ENCODE results near the gene PSMG4.

PSMG4 gene

GRCh38 chr6:3222506-3223038, 36.2 kb upstream of the PSMG4 start:
- Histone ChIP-seq H3K4me2 (ENCODE audit: low read length) (no peak overlapping the region), H4K20me1 (ENCODE audit: insufficient read depth, low read length) (no peaks in the 10 kb centered on the region), H2AFZ (ENCODE audit: low read depth, low read length) (no peak overlapping the region), H3K79me2 (ENCODE audit: low read length) (no peaks in the 10 kb centered on the region), H3K9ac (ENCODE audit: low read length) (no peak overlapping the region), H3K4me1 (ENCODE audit: low read length) (peaks cover 4% of the 10 kb centered on the region; the same call in 1 of the 2 replicates), H3K4me3 (ENCODE audit: low read length) (no peak overlapping the region), H3K27me3 (ENCODE audit: low read depth, low read length) (peaks cover 33% of the 10 kb centered on the region), H3K9me3 (ENCODE audit: insufficient read depth, low read length) (no peaks in the 10 kb centered on the region), H3K27ac (ENCODE audit: low read length) (no peak overlapping the region), H3K36me3 (replicated peaks; ENCODE audit: low read depth, low read length) (no peaks in the 10 kb centered on the region)
- TF ChIP-seq EZH2phosphoT487 (IDR thresholded peaks at IDR 0.05; ENCODE audit: low read depth) (no peak), CTCF (IDR thresholded peaks at IDR 0.05; ENCODE audit: low read depth, low read length) (no peak)

GRCh38 chr6:3226042-3226441, 32.7 kb upstream of the PSMG4 start:
- no peak overlapping the region for H2AFZ ChIP-seq (ENCODE audit: low read depth, low read length)
- H3K27me3 ChIP-seq (ENCODE audit: low read depth, low read length), result peaks cover 6% of the 10 kb centered on the region
- H3K4me3 ChIP-seq (ENCODE audit: low read length), result no peak overlapping the region
- no peak overlapping the region for H3K9ac ChIP-seq (ENCODE audit: low read length)
- no peak overlapping the region for H3K27ac ChIP-seq (ENCODE audit: low read length)
- no peaks in the 10 kb centered on the region for H3K9me3 ChIP-seq (ENCODE audit: insufficient read depth, low read length)
- H4K20me1 ChIP-seq (ENCODE audit: insufficient read depth, low read length), result no peaks in the 10 kb centered on the region
- no peak overlapping the region for H3K4me2 ChIP-seq (ENCODE audit: low read length)
- TF ChIP-seq EZH2phosphoT487 (IDR thresholded peaks at IDR 0.05; ENCODE audit: low read depth) (no peak), CTCF (IDR thresholded peaks at IDR 0.05; ENCODE audit: low read depth, low read length) (no peak)
- H3K4me1 ChIP-seq (ENCODE audit: low read length), result peaks cover 4% of the 10 kb centered on the region; the same call in 1 of the 2 replicates
- no peaks in the 10 kb centered on the region for H3K36me3 ChIP-seq (replicated peaks; ENCODE audit: low read depth, low read length)
- no peaks in the 10 kb centered on the region for H3K79me2 ChIP-seq (ENCODE audit: low read length)

- Histone ChIP-seq H3K4me1 (ENCODE audit: low read length) (no peaks in the 10 kb centered on the region), H3K4me2 (ENCODE audit: low read length) (no peak overlapping the region), H2AFZ (ENCODE audit: low read depth, low read length) (no peak overlapping the region), H3K79me2 (ENCODE audit: low read length) (no peaks in the 10 kb centered on the region), H3K36me3 (replicated peaks; ENCODE audit: low read depth, low read length) (no peaks in the 10 kb centered on the region), H3K4me3 (ENCODE audit: low read length) (no peak overlapping the region), H3K27me3 (ENCODE audit: low read depth, low read length) (0 out of 2 replicates have a peak, but pooled peaks cover 3% of the 10 kb centered on the region), H4K20me1 (ENCODE audit: insufficient read depth, low read length) (no peaks in the 10 kb centered on the region), H3K9ac (ENCODE audit: low read length) (no peak overlapping the region), H3K9me3 (ENCODE audit: insufficient read depth, low read length) (no peaks in the 10 kb centered on the region), H3K27ac (ENCODE audit: low read length) (no peak overlapping the region)
- TF ChIP-seq CTCF (IDR thresholded peaks at IDR 0.05; ENCODE audit: low read depth, low read length) (no peak), EZH2phosphoT487 (IDR thresholded peaks at IDR 0.05; ENCODE audit: low read depth) (no peak)
These were observed 32.0 kb upstream of the PSMG4 start for GRCh38 chr6:3226481-3227362.

GRCh38 chr6:3227363-3228045, 31.2 kb upstream of the PSMG4 start, which contains the start of gene TUBB2B:
TSS of gene TUBB2B (minus strand) at chr6:3227653. CDS start at chr6:3227543, 110 bp downstream.
- H3K9ac ChIP-seq (ENCODE audit: low read length), result no peak within 1 kb of the TSS
- H3K27me3 ChIP-seq (ENCODE audit: low read depth, low read length), result 0 out of 2 replicates have a peak, but pooled peaks cover 3% of the 10 kb centered on the region
- H3K27ac ChIP-seq (ENCODE audit: low read length), result no peak within 1 kb of the TSS

More at GRCh38 chr6:3227363-3228045, 31.2 kb upstream of the PSMG4 start, which contains the start of gene TUBB2B:
- Histone ChIP-seq H2AFZ (ENCODE audit: low read depth, low read length) (no peak within 1 kb of the TSS), H3K4me1 (ENCODE audit: low read length) (no peaks in the 10 kb centered on the region), H3K4me2 (ENCODE audit: low read length) (no peak within 1 kb of the TSS), H3K36me3 (replicated peaks; ENCODE audit: low read depth, low read length) (no peaks in the 10 kb centered on the region), H3K79me2 (ENCODE audit: low read length) (no peaks in the 10 kb centered on the region), H3K9me3 (ENCODE audit: insufficient read depth, low read length) (no peaks in the 10 kb centered on the region), H3K4me3 (ENCODE audit: low read length) (no peak within 1 kb of the TSS), H4K20me1 (ENCODE audit: insufficient read depth, low read length) (no peaks in the 10 kb centered on the region)
- TF ChIP-seq CTCF (IDR thresholded peaks at IDR 0.05; ENCODE audit: low read depth, low read length) (no peak), EZH2phosphoT487 (IDR thresholded peaks at IDR 0.05; ENCODE audit: low read depth) (no peak)

Data from OCI-LY3 (cell line).